Fibroblast of skin of back (primary cell): Measurements from ENCODE around the gene ESRP2. TPM values are rescaled to one million over a fixed set of nuclear protein-coding genes. Genes with fewer than 3 reads are reported as not detected.
A peak's percentile ranks its signal among the peaks of the same experiment; 100 is the strongest.

Source experiments
- DNase-seq: peaks from one replicate; pipeline ENCODE4 v3.0.0-alpha.2; 2013
- polyA plus RNA-seq, 2 experiments: library from polyadenylated mRNA; unstranded; fragments of 120-200 nt; gene quantifications; one replicate each; pipeline ENCODE4 v1.2.1, GENCODE V29; 2013; ENCODE audit not compliant: insufficient read length in 2 of 2

The ESRP2 gene
- 0.43 TPM for polyA plus RNA-seq (2013, experiment 1 of 2; ENCODE audit: insufficient read length)
- polyA plus RNA-seq (2013, experiment 2 of 2; ENCODE audit: insufficient read length), result not detected

DNA sequence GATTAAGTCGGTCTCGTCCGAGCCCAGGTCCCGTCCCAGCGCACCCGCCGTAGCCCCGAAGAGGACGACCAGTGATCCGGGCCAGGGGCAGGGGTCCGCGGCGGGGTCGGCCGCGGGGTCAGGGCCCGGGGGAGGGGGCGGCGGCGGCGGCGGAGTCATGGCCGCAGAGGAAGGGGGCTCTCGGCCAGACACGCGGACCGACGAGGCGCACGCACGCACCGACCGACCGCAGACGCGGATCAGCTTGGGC, at the start of gene ESRP2:
Gene ESRP2 (minus strand): TSS at position 241 of the 250 bp plus-strand sequence. CDS start 82 bp downstream, at position 159.
- no peak for DNase-seq

DNA sequence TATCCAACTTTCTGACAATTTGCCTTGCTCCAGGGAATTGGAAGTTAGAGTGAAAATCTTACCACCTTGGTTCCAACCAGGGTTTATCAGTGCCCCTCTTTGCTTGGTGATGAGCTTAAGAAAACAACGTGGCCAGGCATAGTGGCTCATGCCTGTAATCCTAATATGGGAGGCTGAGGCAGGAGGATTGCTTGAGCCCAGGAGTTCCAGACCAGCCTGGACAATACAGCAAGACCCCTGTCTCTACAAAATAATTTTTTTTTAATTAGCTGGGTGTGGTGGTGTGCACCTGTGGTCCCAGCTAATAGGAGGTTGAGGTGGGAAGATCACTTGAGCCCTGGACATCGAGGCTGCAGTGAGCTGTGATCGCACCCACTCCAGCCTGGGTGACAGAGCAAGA, 49.8 kb upstream of the ESRP2 start:
- no peak for DNase-seq

DNA sequence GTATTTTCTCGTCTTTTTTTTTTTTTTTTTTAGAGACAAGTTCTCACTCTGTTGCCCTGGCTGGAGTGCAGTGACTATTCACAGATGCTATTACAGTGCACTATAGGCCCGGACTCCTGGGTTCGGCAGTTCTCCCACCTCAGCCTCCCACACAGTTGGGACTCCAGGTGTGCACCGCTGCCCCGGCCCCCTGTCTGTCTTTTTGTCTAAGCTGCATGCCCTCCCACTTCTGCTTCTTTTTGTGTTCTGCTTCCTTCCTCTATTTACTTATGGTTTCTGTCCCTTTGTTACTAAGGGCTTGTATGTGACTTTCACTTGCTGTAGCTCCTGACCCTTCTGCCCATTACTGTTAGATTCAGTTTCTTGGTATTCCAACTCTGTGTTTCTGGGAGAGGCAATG, 48.9 kb upstream of the ESRP2 start:
- no peak for DNase-seq

DNA sequence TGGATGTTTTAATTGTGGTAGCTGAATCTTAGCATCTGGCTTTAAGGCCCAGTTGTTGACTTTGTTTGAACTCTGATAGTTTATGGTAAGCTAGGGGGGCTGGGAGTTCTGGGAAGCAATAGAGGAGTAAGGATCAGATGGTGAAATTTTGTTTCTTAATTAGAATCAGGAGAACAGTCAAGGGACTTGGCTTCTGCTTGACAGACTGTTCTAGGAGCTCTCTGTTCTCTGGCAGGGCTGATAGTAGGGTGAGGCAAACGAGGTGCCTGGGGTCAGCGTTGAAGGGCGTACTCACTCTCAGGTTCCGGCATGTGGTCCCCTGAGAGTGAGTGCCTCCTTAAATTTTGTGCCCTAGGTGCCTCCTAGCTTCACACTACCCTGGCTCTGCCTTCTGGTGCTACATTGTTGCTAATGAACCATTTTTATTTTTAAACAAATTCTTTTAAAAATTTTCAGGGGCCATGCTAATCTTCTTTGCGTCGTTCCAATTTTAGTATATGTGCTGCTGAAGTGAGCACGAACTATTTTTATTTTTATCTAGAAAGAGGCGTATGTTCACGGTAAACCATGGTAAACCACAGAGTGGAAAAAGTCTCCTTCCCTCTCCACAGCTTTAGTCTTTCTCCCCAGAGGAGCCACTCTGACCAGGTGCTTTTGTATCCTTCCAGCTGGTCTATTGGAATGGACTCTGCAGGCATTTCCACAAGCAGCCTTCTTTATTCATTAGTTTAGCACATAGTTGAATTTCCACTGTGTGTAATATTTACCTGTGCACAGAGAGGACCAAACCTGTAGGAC, 48.1 kb upstream of the ESRP2 start:
- DNase-seq, result no peak

DNA sequence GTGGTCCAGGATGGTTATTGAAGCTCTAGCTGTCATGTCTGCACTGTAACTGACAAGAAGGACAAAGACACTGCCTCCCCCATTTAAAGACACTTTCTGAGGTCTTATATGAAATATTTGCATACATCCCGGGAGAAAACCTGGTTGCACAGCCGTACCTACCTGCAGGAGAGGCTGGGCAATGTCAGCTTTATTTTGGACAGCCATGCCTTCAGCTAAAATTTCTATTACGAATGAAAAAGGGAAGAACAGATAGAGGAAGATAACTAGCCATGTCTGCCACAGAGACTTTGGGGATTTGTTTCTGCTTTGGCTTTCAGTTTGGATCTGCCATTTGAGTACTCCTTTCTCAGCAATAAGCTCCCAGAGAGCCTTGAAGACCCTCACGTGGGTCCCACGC, 47.4 kb upstream of the ESRP2 start:
- DNase-seq, result no peak

DNA sequence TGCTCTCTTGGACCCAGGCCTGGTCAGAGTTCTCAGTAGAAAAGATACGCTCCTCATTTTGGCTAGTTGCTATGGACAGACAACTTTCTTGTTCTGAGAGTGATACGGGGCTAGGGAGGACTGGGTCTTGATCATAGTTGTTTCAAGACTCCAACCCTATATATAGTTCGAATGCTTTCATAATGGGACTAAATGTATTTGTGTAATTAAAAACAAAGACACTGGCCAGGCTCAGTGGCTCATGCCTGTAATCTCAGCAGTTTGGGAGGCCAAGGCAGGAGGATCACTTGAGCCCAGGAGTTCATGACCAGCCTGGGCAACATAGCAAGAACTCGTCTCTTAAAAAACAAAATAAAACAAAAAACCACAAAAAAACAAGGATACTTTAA, 46.1 kb upstream of the ESRP2 start:
- DNase-seq, result no peak

DNA sequence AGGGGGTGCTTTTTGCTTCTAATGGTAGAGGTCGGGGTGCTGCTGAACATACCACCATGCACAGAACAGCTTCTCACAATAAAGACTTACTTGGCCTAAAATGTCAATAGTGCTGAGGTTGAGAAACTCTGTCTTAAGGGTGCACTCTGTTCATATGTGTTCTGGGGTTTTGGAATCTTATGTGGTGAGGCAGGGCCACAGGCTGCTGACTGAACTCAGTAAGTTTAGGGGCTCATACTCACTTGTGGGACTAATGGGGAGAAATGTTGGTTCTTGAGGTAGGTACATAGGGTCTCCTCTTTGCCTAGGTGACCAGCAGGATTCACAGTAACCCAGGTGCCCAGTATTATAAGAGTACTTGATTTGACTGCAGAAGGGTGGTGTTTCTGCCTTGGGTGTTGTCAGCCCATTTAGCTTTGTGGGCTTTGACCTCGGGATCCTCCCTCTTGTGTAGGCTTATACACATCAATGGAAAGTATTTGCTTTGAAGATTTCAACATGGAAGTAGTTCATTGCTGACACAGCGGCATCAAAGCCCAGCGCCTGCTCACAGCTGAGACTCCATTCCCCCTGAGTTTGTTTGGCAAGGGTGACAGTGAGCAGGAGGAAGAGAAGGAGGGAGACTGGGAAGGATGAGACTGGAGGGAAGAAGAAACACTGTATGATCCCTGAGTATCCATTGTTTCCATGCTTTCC, 45.6 kb upstream of the ESRP2 start:
- no peak for DNase-seq

DNA sequence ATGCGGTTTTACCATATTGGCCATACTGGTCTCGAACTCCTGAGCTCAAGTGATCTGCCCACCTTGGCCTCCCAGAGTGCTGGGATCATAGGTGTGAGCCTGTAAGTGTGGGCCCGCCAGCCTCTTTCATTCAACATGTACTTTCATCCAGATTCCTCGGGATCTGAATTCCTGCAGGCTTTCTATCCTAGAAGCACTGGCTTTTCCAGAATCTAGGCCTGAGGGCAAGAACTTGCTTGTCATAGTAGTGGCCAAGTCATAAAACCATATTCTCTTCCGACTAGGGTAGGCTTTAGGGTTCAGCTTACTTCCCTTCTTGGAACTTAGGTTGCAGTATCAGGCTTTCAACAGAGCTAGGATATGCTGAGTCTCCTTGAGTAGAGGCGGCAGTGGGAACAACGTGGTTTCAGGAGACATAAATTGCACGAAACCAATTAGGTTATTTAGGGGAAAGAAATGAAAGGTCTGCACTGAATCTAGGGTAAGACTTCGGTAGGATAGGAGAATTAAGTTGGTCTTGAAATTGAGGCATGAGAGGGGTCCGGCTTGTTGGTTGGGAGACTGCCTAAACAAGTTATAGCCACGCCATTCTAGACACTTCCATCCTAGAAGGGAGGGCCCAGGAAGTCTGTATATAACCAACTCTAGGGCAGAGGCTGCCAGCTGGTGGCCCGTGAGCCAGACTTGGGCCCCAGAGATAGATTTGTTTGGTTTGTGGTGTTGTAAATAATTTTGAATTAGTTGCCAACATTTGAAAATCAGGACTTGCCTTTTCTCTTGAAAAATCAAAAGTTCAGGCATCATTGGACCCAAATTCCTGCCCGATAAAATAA, 44.0 kb upstream of the ESRP2 start:
- DNase-seq, result no peak

DNA sequence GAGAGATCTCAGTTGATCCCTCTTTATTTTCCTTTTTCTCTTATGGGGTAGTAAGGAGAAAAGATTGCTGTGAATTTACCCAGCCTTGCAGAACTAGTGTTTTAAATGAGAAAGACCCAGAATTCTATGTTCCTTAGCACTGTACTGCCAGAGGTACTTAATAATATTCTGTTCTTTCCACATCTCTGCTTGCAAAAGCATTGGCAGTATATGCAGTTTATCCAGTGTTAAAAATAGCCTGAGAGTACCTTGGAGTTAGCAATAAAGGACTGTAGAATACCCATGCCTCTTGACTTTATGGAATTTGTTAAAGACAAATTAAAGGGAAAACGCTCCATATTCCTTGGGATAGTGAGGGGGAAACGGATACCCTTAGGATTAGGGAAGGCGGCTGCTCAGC, 40.3 kb upstream of the ESRP2 start:
- no peak for DNase-seq

DNA sequence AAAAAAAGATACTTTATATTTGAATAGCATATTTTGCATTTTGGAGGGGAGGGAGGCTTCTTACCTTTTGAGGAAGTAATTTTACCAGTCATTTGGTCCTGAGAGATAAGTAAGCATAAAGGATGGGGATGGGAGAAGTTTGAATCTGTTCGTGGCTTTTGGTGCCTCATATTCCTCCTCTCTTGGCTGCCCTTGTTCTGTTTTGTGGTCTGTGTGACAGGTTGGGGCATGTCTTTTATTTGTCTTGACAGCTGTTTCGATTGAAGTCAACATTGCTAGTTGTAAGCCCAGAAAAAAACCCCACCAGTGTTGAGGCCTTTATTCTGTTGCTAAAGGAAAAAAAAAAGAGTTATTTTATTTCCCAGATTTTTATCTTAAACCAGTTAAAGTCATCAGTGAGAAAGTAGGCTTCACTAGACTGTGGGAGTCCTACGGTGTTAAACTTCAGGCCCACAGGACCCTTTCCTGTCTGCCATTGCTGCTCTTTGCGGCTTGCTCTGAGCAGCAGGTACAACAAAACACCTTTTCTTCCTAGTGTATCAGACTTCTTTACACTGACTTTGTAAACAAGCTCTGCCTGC, 39.8 kb upstream of the ESRP2 start:
- no peak for DNase-seq

DNA sequence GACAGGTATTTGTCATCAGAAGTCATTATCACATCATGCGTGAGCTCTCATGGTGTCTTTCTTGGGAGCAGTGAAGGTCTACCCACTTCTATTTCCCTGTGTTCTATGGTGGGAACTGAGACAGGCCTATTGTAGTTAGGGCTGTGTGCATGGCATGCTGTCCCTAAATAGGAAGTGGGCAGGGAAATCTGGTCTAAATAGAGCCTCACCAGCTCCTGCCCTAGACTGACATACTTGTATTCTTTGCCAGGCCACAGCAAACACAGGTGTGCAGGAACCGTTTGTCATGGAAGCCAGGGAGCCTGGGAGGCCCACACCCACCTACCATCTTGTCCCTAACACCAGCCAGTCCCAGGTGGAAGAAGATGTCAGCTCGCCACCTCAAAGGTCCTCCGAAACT, 38.5 kb upstream of the ESRP2 start:
- DNase-seq, result no peak

DNA sequence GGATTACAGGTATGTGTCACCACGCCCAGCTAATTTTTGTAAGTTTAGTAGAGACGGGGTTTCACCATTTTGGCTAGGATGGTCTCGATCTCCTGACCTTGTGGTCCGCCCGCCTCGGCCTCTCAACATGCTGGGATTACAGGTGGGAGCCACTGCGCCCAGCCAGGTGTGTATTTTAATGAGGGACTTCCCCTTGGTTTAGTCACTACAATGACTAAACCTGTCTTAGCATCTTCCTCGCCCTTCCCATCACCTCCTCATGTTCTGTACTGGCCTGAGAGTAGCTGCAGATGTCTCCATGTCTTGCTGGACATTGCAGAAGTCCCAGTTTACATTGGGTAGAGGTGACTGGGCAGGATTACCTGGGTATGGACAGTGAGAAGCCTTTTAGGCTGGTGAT, 38.0 kb upstream of the ESRP2 start:
- DNase-seq, result no peak

DNA sequence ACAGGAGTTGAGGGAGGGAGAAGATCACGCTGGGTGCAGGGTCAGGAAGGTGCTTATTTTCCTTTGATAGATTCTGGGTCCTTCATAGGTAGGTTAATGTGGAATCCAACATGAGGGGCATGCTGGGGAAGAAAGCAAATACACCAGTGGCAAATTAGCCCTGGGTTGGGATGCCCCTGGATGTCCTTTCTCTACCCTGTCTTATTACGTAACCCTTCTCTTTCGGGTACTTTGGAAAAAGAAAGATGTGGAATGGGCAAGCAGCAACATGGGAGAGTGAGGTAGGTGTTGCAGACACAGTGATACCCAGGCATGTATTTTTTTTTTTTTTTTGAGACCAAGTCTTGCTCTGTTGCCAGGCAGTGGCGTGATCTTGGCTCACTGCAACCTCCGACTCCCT, 37.5 kb upstream of the ESRP2 start:
- no peak for DNase-seq

DNA sequence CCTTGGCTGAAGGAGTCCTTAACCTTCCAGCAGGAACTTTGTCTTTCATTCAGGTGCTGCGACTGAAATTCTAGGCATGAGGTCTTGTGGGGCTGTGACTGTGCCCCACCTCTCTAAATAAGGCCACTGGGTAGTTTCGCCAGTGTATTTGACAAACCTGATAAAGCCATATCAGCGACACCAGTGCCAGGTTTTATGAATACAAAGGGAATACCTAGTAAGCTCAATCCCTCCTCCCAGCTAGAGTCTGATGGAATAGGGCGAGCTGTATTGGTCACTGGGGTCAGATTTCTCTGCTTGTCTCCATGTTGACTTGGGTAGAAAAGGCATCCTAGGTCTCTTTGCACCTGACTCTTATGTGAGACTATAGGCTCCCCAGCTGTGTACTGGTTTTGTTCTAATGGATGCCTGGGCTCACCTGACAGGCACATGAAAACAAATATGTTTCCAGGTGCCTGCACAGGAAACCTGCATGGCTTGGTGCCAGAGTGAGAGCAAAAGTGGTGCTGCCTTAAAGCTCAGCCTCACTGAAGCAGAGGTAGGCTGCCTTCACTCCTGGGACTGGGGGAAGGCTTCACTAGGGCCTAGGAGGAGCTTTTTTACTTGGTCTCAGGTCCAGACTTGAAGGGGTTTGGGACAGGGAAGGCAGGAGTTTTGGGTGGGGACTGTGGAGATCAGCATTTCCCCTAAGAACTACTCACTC, 36.7 kb upstream of the ESRP2 start:
- DNase-seq, result no peak

DNA sequence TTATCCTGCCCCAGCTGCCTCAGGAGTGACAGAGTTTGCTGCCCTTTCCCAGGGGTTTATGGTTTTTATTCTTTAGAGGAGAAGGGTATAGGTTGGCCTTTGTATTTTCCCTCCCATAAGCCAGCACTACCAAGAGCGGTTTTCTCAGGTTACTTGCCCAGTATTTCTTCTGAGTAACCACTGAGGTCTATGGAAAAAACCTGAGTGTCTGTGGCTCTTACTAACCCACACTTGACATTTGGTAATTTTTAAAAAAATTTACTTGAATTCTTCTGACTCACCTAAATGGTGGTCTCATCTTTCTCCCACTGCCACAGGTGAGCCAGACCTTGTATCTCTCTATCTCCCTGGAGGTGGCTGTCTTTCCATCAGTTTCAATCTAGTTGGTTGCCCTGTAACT, 34.4 kb upstream of the ESRP2 start:
- no peak for DNase-seq

DNA sequence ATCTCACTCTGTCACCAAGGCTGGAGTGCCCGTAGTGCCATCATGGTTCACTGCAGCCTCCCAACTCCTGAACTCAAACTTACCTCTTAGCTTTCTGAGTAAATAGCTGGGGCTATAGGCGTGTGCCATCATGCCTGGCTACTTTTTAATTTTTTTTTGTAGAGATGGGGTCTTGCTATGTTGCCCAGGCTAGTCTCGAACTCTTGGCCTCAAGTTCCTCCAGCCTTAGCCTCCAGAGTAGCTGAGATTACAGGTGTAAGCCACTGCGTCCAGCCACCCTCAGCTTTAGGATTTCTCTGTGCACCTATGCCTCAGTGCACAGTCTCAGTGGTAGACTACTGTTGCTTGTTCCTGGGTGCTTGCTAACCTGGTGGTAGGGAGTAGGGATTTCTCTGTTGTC, 33.9 kb upstream of the ESRP2 start:
- DNase-seq, result no peak

DNA sequence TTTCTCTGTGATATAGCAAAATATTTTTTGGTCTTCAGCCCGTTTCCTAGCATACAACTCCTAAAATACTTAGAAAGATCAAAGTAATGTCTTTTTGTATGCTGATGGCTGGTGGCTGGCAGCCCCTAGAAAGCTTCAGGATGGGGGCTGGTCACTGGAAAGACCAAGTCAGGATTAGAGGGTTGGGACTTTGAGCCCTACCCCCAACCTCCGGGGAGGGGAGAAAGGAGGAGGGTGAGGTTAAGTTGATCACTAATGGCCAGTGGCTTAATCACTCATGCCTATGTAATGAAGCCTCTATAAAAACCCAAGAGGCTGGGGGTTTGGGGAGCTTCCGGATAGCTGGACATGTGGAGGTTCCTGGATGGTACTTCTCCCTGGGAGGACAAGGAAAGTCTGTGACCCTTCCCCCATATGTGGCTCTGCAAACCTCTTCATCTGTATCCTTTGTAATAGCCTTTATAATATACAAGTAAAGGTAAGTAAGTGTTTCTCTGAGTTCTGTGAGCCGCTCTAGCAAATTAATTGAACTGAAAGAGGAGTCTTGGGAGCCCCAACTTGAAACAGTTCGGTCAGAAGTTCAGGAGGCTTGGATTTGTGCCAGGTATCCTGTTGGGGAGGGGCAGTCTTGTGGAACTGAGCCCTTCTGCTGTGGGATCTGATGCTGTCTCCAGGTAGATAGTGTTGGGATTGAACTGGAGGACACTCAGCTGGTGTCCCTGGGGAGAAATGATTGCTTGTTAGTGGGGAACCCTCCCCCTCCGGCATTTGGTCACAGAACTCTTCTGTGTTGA, 31.9 kb upstream of the ESRP2 start:
- DNase-seq, result no peak

DNA sequence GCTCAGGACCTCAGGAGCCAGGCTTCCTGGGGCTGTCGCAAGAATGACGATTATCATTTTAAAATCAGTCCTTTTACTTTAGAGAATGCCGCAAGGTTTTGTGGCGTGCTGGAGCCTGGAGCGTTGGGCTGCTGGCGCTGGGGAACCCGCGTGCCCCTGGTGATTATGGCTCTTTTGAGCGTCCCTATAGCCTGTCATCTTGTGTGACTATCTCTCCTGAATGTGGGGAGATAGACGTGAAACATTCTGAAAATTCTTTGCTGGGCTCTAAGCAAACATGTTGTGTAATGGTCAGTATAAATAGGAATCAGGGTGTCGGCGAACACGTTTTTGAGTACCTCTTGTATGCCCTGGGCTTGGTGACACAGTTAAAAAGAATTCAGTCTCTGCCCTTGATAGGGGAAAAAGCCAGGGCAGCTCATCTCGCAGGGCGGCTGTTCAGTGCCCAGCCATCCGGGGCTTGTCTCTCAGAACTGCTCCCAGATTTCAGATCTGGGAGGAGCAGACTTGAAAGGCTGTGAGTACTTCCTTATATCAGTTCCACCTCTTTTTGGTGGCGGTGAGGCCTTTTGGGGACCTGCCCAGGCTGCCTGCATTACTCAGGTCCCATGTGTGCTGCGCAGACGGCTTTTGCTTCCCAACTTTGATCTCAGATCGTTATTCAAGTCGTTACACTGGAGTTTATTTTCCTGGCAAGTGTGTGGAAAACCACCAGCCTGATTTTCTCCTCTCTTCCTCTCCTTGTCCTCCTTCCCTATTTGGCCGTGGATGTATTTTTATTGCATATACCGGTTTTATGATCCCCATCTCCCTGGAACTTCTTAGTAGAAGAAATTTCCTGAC, 29.4 kb upstream of the ESRP2 start:
- DNase-seq, result peak; percentile 89

DNA sequence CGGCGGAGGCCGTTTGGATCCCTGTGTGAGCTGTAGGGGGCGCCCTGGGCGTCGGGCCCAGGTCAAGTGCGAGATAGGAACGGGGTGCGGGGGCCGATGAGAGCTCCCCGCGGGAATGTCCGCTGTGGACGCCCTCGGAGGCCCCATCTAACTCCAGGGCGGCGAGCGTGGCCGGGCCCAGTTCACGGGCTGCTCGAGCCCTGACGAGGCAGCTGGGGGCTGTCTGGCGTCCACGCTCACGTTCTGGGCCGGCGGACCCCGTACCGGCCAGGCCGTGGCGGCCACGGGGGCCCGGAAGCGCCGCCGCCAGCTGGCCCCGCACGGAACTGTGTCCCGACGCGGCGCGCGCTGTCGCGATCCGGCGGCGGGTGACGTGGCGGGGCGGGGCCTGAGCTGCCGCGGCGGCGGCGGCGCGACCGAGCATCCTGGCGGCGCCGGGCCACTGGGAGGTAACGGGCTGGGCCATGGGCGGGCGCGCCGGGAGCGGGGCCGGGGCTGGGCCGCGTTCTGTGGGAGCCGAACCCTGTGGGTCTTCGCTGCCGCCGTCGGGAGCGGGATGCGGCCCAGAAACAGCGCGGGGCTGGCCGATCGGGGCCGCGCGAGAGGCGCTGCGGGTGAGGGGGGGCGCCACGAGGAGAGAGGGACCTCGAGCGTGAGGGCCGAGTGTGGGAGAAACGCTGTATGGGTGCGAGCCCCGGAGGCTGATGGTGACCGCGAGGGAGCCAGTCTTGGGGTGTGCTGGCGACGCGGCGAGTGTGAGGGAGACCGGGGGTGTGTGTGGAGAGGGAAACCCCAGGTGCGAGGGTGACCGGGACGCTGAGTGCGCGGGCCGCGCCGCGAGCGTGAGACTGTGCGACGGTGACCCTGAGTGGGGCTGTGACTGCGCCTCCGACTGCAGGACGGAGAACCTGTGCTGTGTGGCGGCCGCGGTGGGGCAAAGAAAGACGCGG, 28.5 kb upstream of the ESRP2 start, which contains the start of gene SLC7A6:
Gene SLC7A6 (plus strand): TSS at position 399 of the 950 bp plus-strand sequence. CDS start 10,201 bp downstream, outside the sequence.
- peak; percentile 79 for DNase-seq
